ENCODE results near the gene FGD3. TPM values are rescaled to one million over a fixed set of nuclear protein-coding genes. Genes with fewer than 3 reads are reported as not detected.

The FGD3 gene
- total RNA-seq, 2 donors from 2014 or later = 1.8 to 2.3 TPM

- intact Hi-C loops (cut with DNase I) = no loop called here
- no peak for TF ChIP-seq CTCF (IDR thresholded peaks at IDR 0.05)
- Histone ChIP-seq H3K9me3 (no peaks in the 10 kb centered on the region), H3K36me3 (no peaks in the 10 kb centered on the region), H3K4me3 (peak overlapping the region; percentile 74), H3K27me3 (no peaks in the 10 kb centered on the region), H3K4me1 (peaks cover 6% of the 10 kb centered on the region), H3K9ac (ENCODE audit: low read depth in 2 of 2, low read length in 2 of 2) (peak overlapping the region; percentile 34 to 60), H3K27ac (peak overlapping the region; percentile 61)
- no peak for DNase-seq
Measured at GRCh38 chr9:93059011-93059714, 111.8 kb downstream of the FGD3 start.

GRCh38 chr9:93059715-93060578 lies 112.6 kb downstream of the FGD3 start:
- Histone ChIP-seq H3K27me3 (no peaks in the 10 kb centered on the region), H3K9me3 (no peaks in the 10 kb centered on the region), H3K36me3 (no peaks in the 10 kb centered on the region), H3K4me1 (peaks cover 6% of the 10 kb centered on the region), H3K9ac (ENCODE audit: low read depth in 2 of 2, low read length in 2 of 2) (peak overlapping the region; percentile 8 to 43), H3K4me3 (peak overlapping the region; percentile 74), H3K27ac (peak overlapping the region; percentile 61)
- TF ChIP-seq CTCF (IDR thresholded peaks at IDR 0.05) = no peak
- DNase-seq = no peak
- intact Hi-C loops (cut with DNase I) = no loop called here

- intact Hi-C loops (cut with DNase I) = no loop called here
- TF ChIP-seq CTCF (IDR thresholded peaks at IDR 0.05) = no peak
- H3K27ac ChIP-seq = no peak overlapping the region
- H3K4me3 ChIP-seq = no peak overlapping the region
- peaks cover 6% of the 10 kb centered on the region for H3K4me1 ChIP-seq
- DNase-seq = no peak
- H3K9ac ChIP-seq (ENCODE audit: low read depth in 2 of 2, low read length in 2 of 2) = peak overlapping the region in 1 of 2 donors; percentile 19
- H3K27me3 ChIP-seq = no peaks in the 10 kb centered on the region
- H3K36me3 ChIP-seq = no peaks in the 10 kb centered on the region
- H3K9me3 ChIP-seq = no peaks in the 10 kb centered on the region
Measured at GRCh38 chr9:93060746-93061259, 113.5 kb downstream of the FGD3 start.

- no peaks in the 10 kb centered on the region for H3K27me3 ChIP-seq
- no peak for DNase-seq
- no peaks in the 10 kb centered on the region for H3K36me3 ChIP-seq
- H3K4me3 ChIP-seq = no peak overlapping the region
- H3K4me1 ChIP-seq = peaks cover 6% of the 10 kb centered on the region
- H3K9ac ChIP-seq (ENCODE audit: low read depth in 2 of 2, low read length in 2 of 2) = peak overlapping the region in 1 of 2 donors; percentile 34
- H3K9me3 ChIP-seq = no peaks in the 10 kb centered on the region
- no peak for TF ChIP-seq CTCF (IDR thresholded peaks at IDR 0.05)
- intact Hi-C loops (cut with DNase I) = no loop called here
- no peak overlapping the region for H3K27ac ChIP-seq
Measured at GRCh38 chr9:93061260-93061751, 114.0 kb downstream of the FGD3 start.
